ENCODE measurements around the gene DLG4. TPM values are rescaled to one million over a fixed set of nuclear protein-coding genes. Genes with fewer than 3 reads are reported as not detected.

Gene DLG4
- polyA plus RNA-seq, 1 experiment = 10.2 TPM

- no peak for TF ChIP-seq CTCF (IDR thresholded peaks at IDR 0.05; ENCODE audit: low read depth, low read length)
Observed at GRCh38 chr17:7211491-7212273, 8.0 kb downstream of the DLG4 start.

GRCh38 chr17:7208754-7209460 lies 10.7 kb downstream of the DLG4 start:
- no peak overlapping the region for H3K27ac ChIP-seq (ENCODE audit: low read depth, low read length)
- no peaks in the 10 kb centered on the region; the same call in 1 of the 2 replicates for H3K9me3 ChIP-seq (ENCODE audit: control insufficient read depth, insufficient read depth, low read length)
- TF ChIP-seq CTCF (IDR thresholded peaks at IDR 0.05; ENCODE audit: low read depth, low read length) = no peak
- no peak overlapping the region for H3K4me3 ChIP-seq (ENCODE audit: low read depth, low read length)
- no peak for DNase-seq (ENCODE audit: low read depth, low spot score)
- POLR2A ChIA-PET = no interaction called here
- CTCF ChIA-PET = no interaction called here
- H3K27me3 ChIP-seq (ENCODE audit: control insufficient read depth, insufficient read depth, low read length) = no peaks in the 10 kb centered on the region

More at GRCh38 chr17:7211491-7212273, 8.0 kb downstream of the DLG4 start:
- Histone ChIP-seq H3K27me3 (ENCODE audit: control insufficient read depth, insufficient read depth, low read length) (no peaks in the 10 kb centered on the region), H3K9me3 (ENCODE audit: control insufficient read depth, insufficient read depth, low read length) (no peaks in the 10 kb centered on the region), H3K4me3 (ENCODE audit: low read depth, low read length) (no peak overlapping the region), H3K27ac (ENCODE audit: low read depth, low read length) (no peak overlapping the region)
- ChIA-PET CTCF (no interaction called here), POLR2A (no interaction called here)
- no peak for DNase-seq (ENCODE audit: low read depth, low spot score)

- DNase-seq (ENCODE audit: low read depth, low spot score) = no peak
- Histone ChIP-seq H3K9me3 (ENCODE audit: control insufficient read depth, insufficient read depth, low read length) (no peaks in the 10 kb centered on the region; the same call in 1 of the 2 replicates), H3K4me3 (ENCODE audit: low read depth, low read length) (no peak overlapping the region), H3K27ac (ENCODE audit: low read depth, low read length) (no peak overlapping the region), H3K27me3 (ENCODE audit: control insufficient read depth, insufficient read depth, low read length) (no peaks in the 10 kb centered on the region)
- TF ChIP-seq CTCF (IDR thresholded peaks at IDR 0.05; ENCODE audit: low read depth, low read length) = no peak
- POLR2A ChIA-PET = no interaction called here
- CTCF ChIA-PET = no interaction called here
Observed at GRCh38 chr17:7208027-7208571, 11.5 kb downstream of the DLG4 start.

GRCh38 chr17:7207120-7208001 lies 12.3 kb downstream of the DLG4 start:
- no peak overlapping the region for H3K27ac ChIP-seq (ENCODE audit: low read depth, low read length)
- ChIA-PET POLR2A (no interaction called here), CTCF (interaction anchor here (0.6 kb wide), 1 partner anchor 30 kb away, joined by 3 read pairs; no protein-coding TSS in a partner anchor)
- no peaks in the 10 kb centered on the region for H3K27me3 ChIP-seq (ENCODE audit: control insufficient read depth, insufficient read depth, low read length)
- no peak for TF ChIP-seq CTCF (IDR thresholded peaks at IDR 0.05; ENCODE audit: low read depth, low read length)
- no peak overlapping the region for H3K4me3 ChIP-seq (ENCODE audit: low read depth, low read length)
- DNase-seq (ENCODE audit: low read depth, low spot score) = no peak
- no peaks in the 10 kb centered on the region; the same call in 1 of the 2 replicates for H3K9me3 ChIP-seq (ENCODE audit: control insufficient read depth, insufficient read depth, low read length)
